SK-N-SH treated with all-trans-retinoic acid at 6 μM for 48 hours (cell line): ENCODE data around the gene RHBDL3.

Source experiments
- ATAC-seq: fragments of 200-7000 bp; cut with Tn5 transposase; 3 replicates; pipeline ENCODE4 v1.9.1; 2020; ENCODE audit warnings: mild to moderate bottlenecking, moderate library complexity
- BACH2 ChIP-seq: fragments of 250-450 bp; sonication (Bioruptor Pico); IDR thresholded peaks from 2 replicates; pipeline ENCODE4 v1.9.0; 2021; ENCODE audit warnings: mild to moderate bottlenecking, borderline replicate concordance
- CSDC2 ChIP-seq: fragments of 250-450 bp; sonication (Bioruptor Pico); IDR thresholded peaks from 2 replicates; pipeline ENCODE4 v1.5.0; 2020; ENCODE audit warnings: mild to moderate bottlenecking, moderate library complexity
- ESRRG ChIP-seq: fragments of 250-450 bp; sonication (Bioruptor Pico); IDR thresholded peaks from 2 replicates; pipeline ENCODE4 v1.6.1; 2021; ENCODE audit warnings: mild to moderate bottlenecking
- GLIS3 ChIP-seq: fragments of 250-450 bp; sonication (Bioruptor Pico); IDR thresholded peaks from 2 replicates; pipeline ENCODE4 v1.5.0; 2020; ENCODE audit warnings: mild to moderate bottlenecking, moderate library complexity
- OSR1 ChIP-seq: fragments of 250-450 bp; sonication (Bioruptor Pico); IDR thresholded peaks from 2 replicates; pipeline ENCODE4 v1.8.0; 2022; ENCODE audit warnings: moderate library complexity, mild to moderate bottlenecking, inconsistent platforms
- PPARA ChIP-seq: fragments of 250-450 bp; sonication (Bioruptor Pico); IDR thresholded peaks from 2 replicates; pipeline ENCODE4 v1.5.0; 2020; ENCODE audit warnings: mild to moderate bottlenecking, borderline replicate concordance
- RARB ChIP-seq: fragments of 250-450 bp; sonication (Bioruptor Pico); IDR thresholded peaks from 2 replicates; pipeline ENCODE4 v1.8.0; 2021; ENCODE audit warnings: mild to moderate bottlenecking, moderate library complexity
- TCF4 ChIP-seq: fragments of 250-450 bp; sonication (Bioruptor Pico); IDR thresholded peaks from 2 replicates; pipeline ENCODE4 v1.8.0; 2021; ENCODE audit warnings: mild to moderate bottlenecking, moderate library complexity, borderline replicate concordance
- ZFP3 ChIP-seq: fragments of 250-450 bp; sonication (Bioruptor Pico); IDR thresholded peaks from 2 replicates; pipeline ENCODE4 v1.5.0; 2020; ENCODE audit warnings: mild to moderate bottlenecking, moderate library complexity
- ZFP30 ChIP-seq: fragments of 450-650 bp; formaldehyde crosslinking; IDR thresholded peaks from 2 replicates; pipeline ENCODE4 v1.5.0; 2022; ENCODE audit warnings: mild to moderate bottlenecking, moderate library complexity
- ZNF565 ChIP-seq: fragments of 450-650 bp; formaldehyde crosslinking; conservative IDR thresholded peaks from 2 replicates; pipeline ENCODE4 v1.5.0; 2020; ENCODE audit warnings: low read depth, mild to moderate bottlenecking, moderate library complexity
- ZNF70 ChIP-seq: fragments of 450-650 bp; formaldehyde crosslinking; IDR thresholded peaks from 2 replicates; pipeline ENCODE4 v1.5.0; 2020; ENCODE audit warnings: mild to moderate bottlenecking, moderate library complexity
- ZNF8 ChIP-seq: fragments of 450-650 bp; formaldehyde crosslinking; IDR thresholded peaks from 2 replicates; pipeline ENCODE4 v1.5.0; 2020; ENCODE audit warnings: mild to moderate bottlenecking, moderate library complexity
- TF ChIP-seq, protein P1 (sequence below): fragments of 250-450 bp; sonication (Bioruptor Pico); IDR thresholded peaks from 2 replicates; pipeline ENCODE4 v1.5.1; 2020; ENCODE audit warnings: low read depth, mild to moderate bottlenecking, moderate library complexity
- TF ChIP-seq, protein P2 (sequence below): fragments of 250-450 bp; sonication (Bioruptor Pico); IDR thresholded peaks from 2 replicates; pipeline ENCODE4 v1.8.0; 2021; ENCODE audit warnings: low read depth, mild to moderate bottlenecking, moderate library complexity, borderline replicate concordance
- TF ChIP-seq, protein P3 (sequence below): fragments of 250-450 bp; sonication (Bioruptor Pico); IDR thresholded peaks from 2 replicates; pipeline ENCODE4 v1.8.0; 2020; ENCODE audit warnings: mild to moderate bottlenecking, moderate library complexity, borderline replicate concordance
- TF ChIP-seq, protein P4 (sequence below): fragments of 250-450 bp; sonication (Bioruptor Pico); IDR thresholded peaks from 2 replicates; pipeline ENCODE4 v1.5.1; 2021; ENCODE audit warnings: mild to moderate bottlenecking, moderate library complexity

RHBDL3 gene

DNA sequence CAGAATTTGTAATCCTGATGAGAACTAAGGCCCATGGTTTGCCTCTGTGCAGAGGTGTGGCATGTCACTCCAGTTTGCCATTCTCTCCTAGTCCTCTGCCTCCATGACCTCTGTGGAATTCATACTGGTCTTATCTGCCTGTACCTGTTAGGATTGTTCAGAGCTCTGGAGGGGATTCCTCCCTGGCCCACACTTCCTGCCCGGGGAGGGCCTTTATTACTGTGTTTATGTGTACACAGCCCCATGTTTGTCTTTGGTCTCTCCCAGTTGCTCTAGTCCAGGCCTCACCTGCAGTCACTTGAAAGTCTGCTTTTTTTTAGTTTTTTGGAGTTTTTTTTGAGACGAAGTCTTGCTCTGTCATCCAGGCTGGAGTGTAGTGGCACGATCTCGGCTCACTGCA, 36.4 kb downstream of the RHBDL3 start:
- no peak for ATAC-seq
- TF ChIP-seq GLIS3 (CRISPR knock-in tag) (no peak), ZNF565 (CRISPR knock-in tag) (no peak), CSDC2 (CRISPR knock-in tag) (no peak), ZNF8 (CRISPR knock-in tag) (no peak)

DNA sequence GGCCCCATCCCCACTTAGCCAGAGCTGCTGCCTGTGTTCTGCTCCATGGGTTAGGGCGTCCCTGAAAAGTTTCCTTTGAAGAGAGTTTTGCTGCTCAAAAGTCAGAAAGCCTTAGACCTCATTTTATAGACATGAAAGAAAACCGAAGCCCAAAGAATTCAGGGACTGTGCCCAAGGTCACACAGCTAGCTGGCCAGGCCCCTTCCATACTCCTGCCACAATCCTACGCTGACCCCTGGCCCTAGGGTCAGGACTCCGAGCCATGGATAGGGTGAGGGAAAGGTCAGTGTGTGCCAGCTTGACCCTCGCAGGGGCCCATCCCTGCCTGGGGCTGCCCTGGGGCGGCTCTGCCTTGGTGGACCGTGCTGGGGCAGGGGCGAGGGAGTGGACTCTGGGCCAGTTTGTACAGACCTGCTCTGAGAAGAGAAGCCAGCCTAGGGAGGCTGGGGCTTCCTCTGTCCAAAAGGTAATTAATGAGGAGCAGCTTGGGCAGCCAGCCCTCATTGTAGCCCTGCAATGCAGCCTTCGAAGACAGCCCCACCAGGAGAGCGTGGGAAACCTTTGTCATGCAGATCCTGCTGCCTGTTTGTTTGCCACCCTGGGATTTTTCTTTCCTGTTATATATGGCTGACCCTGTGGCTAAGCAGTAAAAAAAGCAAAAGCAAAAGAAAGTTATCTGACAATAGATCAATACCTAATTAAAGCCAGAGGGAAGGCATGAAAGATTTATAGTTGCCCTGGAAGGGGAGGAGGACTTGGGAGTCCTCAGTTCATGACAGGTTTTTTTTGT, 37.4 kb downstream of the RHBDL3 start:
- TF ChIP-seq ZFP30 (CRISPR knock-in tag) = no peak
- TF ChIP-seq TCF4 = 0 out of 2 replicates have a peak, but pooled peaks have one; percentile 13

DNA sequence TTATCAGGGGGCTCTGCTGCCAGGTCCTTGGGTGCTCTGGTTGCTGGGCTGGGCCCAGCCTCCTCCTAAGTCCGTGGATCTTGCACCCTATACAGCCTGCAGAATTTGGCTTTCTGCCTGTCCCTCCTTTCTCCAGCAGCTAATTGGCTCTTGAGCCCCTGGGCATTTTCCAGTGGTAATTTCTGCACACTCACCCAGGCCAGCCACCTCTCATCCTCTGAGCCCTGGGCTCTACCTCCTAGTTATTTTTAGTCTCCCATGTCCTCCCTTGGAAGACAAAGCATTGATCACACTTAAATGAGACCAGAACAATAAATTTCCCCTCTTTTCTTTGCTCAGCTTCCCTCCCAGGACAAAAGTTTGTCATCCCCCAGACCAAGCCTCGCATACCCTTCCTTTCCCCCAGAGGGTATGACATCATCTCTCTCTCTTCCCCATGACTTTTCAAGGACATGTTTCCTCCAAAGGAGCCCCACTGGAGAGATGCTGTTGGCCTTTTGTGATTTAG, 38.2 kb downstream of the RHBDL3 start:
- TF ChIP-seq OSR1 (CRISPR knock-in tag) (no peak), ZFP3 (CRISPR knock-in tag) (no peak), ZNF565 (CRISPR knock-in tag) (no peak), CSDC2 (CRISPR knock-in tag) (no peak), BACH2 (no peak)
- TF ChIP-seq, protein P1, sequence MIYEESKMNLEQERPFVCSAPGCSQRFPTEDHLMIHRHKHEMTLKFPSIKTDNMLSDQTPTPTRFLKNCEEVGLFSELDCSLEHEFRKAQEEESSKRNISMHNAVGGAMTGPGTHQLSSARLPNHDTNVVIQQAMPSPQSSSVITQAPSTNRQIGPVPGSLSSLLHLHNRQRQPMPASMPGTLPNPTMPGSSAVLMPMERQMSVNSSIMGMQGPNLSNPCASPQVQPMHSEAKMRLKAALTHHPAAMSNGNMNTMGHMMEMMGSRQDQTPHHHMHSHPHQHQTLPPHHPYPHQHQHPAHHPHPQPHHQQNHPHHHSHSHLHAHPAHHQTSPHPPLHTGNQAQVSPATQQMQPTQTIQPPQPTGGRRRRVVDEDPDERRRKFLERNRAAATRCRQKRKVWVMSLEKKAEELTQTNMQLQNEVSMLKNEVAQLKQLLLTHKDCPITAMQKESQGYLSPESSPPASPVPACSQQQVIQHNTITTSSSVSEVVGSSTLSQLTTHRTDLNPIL (CRISPR knock-in tag) = no peak
- ATAC-seq = peak; percentile 27; the same call in 1 of the 3 replicates

More for the DNA sequence above, 37.4 kb downstream of the RHBDL3 start:
- ATAC-seq = peak; percentile 27; the same call in 1 of the 3 replicates

DNA sequence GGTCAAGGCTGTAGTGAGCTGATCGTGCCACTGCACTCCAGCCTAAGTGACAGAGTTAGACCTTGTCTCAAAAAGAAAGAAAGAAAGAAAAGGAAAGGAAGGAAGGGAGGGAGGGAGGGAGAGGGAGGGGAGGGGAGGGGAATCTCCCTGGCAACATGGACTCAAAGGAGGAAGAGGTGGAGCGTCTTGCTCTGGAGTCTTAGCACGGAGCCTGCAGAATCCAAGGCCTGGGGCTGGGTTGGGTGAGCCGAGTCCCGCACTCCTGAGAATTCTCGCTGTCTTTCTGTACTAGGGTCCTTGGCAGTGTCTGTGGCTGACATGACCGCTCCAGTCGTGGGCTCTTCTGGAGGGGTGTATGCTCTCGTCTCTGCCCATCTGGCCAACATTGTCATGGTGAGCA, 39.4 kb downstream of the RHBDL3 start:
- ATAC-seq = no peak

DNA sequence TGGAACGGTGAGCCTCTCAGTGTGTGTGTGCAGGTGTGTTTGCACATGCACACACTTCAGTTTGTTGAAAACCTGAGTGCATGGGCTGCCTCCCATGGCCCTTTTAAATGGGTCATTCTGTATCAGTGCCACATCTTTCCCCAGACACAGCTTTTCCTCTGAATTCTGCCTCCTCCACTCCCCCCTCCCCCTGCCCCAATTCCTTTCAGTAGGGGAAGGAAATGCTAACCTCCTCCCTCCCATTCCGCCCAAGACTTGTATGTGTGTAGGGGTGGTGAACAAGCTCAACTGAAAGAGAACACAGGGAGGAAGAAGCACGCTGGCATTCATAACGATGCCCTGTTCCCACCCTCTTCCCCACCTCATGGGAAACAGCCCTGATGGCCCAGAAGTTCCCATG, 42.0 kb downstream of the RHBDL3 start:
- ATAC-seq = no peak
- TF ChIP-seq, protein P2, sequence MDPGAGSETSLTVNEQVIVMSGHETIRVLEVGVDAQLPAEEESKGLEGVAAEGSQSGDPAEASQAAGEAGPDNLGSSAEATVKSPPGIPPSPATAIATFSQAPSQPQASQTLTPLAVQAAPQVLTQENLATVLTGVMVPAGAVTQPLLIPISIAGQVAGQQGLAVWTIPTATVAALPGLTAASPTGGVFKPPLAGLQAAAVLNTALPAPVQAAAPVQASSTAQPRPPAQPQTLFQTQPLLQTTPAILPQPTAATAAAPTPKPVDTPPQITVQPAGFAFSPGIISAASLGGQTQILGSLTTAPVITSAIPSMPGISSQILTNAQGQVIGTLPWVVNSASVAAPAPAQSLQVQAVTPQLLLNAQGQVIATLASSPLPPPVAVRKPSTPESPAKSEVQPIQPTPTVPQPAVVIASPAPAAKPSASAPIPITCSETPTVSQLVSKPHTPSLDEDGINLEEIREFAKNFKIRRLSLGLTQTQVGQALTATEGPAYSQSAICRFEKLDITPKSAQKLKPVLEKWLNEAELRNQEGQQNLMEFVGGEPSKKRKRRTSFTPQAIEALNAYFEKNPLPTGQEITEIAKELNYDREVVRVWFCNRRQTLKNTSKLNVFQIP (CRISPR knock-in tag) = no peak
- TF ChIP-seq BACH2 (no peak), RARB (CRISPR knock-in tag) (no peak), PPARA (CRISPR knock-in tag) (no peak), ESRRG (CRISPR knock-in tag) (no peak), ZFP30 (CRISPR knock-in tag) (no peak), GLIS3 (CRISPR knock-in tag) (no peak), ZNF565 (CRISPR knock-in tag) (no peak), ZNF70 (CRISPR knock-in tag) (no peak)
- TF ChIP-seq, protein P3, sequence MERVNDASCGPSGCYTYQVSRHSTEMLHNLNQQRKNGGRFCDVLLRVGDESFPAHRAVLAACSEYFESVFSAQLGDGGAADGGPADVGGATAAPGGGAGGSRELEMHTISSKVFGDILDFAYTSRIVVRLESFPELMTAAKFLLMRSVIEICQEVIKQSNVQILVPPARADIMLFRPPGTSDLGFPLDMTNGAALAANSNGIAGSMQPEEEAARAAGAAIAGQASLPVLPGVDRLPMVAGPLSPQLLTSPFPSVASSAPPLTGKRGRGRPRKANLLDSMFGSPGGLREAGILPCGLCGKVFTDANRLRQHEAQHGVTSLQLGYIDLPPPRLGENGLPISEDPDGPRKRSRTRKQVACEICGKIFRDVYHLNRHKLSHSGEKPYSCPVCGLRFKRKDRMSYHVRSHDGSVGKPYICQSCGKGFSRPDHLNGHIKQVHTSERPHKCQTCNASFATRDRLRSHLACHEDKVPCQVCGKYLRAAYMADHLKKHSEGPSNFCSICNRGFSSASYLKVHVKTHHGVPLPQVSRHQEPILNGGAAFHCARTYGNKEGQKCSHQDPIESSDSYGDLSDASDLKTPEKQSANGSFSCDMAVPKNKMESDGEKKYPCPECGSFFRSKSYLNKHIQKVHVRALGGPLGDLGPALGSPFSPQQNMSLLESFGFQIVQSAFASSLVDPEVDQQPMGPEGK (CRISPR knock-in tag) = no peak
- TF ChIP-seq, protein P4, sequence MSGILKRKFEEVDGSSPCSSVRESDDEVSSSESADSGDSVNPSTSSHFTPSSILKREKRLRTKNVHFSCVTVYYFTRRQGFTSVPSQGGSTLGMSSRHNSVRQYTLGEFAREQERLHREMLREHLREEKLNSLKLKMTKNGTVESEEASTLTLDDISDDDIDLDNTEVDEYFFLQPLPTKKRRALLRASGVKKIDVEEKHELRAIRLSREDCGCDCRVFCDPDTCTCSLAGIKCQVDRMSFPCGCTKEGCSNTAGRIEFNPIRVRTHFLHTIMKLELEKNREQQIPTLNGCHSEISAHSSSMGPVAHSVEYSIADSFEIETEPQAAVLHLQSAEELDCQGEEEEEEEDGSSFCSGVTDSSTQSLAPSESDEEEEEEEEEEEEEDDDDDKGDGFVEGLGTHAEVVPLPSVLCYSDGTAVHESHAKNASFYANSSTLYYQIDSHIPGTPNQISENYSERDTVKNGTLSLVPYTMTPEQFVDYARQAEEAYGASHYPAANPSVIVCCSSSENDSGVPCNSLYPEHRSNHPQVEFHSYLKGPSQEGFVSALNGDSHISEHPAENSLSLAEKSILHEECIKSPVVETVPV (CRISPR knock-in tag) = no peak

More for the DNA sequence above, 39.4 kb downstream of the RHBDL3 start:
- TF ChIP-seq ZNF70 (CRISPR knock-in tag) (no peak), RARB (CRISPR knock-in tag) (no peak)
- TF ChIP-seq, protein P3 (CRISPR knock-in tag) = no peak
- TF ChIP-seq, protein P4 (CRISPR knock-in tag) = no peak
- TF ChIP-seq, all 23 proteins: peak for 0
